ENCODE results near the gene RASAL1. TPM values are rescaled to one million over a fixed set of nuclear protein-coding genes. Genes with fewer than 3 reads are reported as not detected.

RASAL1 gene
- total and polyA plus RNA-seq, 2 experiments from 2014 or later = 2.7 to 8.2 TPM

DNA sequence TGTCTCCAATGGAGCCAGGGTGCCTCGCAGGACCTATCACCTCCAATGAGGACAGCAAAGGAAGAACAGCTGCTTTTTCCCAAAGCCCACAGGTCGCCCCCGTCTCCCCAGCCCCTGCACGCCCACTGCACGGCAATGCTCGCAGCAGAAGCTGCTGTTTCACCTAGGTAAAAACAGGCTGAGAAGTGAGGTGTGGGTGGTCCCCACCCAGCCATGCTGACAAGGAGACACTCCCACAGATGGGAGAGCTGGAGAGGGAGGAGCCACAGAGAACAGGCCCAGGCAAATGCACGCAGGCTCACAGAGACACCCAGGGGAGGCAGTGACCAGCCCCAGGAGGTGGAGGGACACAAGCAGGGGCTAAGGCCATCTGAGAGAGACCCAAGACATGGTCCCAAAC, 24.4 kb upstream of the RASAL1 start:
- Histone ChIP-seq H3K4me2 (no peak overlapping the region), H3K27ac (ENCODE audit: low read depth) (no peak overlapping the region), H3K79me2 (replicated peaks; ENCODE audit: insufficient read depth) (no peaks in the 10 kb centered on the region), H3F3A (replicated peaks; ENCODE audit: low read depth) (peaks cover 11% of the 10 kb centered on the region; the same call in 1 of the 2 replicates), H3K9me2 (ENCODE audit: insufficient read depth) (no peaks in the 10 kb centered on the region), H2AFZ (no peak overlapping the region), H3K36me3 (ENCODE audit: insufficient read depth) (peaks cover 2% of the 10 kb centered on the region; the same call in 1 of the 2 replicates), H3K4me3 (no peak overlapping the region), H3K27me3 (ENCODE audit: insufficient read depth) (no peaks in the 10 kb centered on the region), H3K4me1 (ENCODE audit: insufficient read depth) (peaks cover 9% of the 10 kb centered on the region; the same call in 1 of the 2 replicates), H4K20me1 (replicated peaks; ENCODE audit: insufficient read depth) (peaks cover 12% of the 10 kb centered on the region; the same call in 1 of the 2 replicates)
- peaks cover 3% of the 10 kb centered on the region; the same call in 1 of the 3 replicates for H3K9me3 Mint-ChIP-seq
- ATAC-seq (no peak), DNase-seq (ENCODE audit: low spot score) (no peak)
- H3K27ac Mint-ChIP-seq = no peak overlapping the region
- H3K4me1 Mint-ChIP-seq = peaks cover 25% of the 10 kb centered on the region
- H3K27me3 Mint-ChIP-seq (ENCODE audit: insufficient read depth, low read depth, poor library complexity) = peaks cover 27% of the 10 kb centered on the region
- peaks cover 65% of the 10 kb centered on the region for H3K36me3 Mint-ChIP-seq (ENCODE audit: low read depth)
- no peak overlapping the region for H3K4me3 Mint-ChIP-seq
- TF ChIP-seq STAT1 (IDR thresholded peaks at IDR 0.05; ENCODE audit: unreplicated experiment) (no peak), JUNB (IDR thresholded peaks at IDR 0.05; ENCODE audit: unreplicated experiment) (no peak), EZH2 (IDR thresholded peaks at IDR 0.05; ENCODE audit: low read depth, unreplicated experiment) (no peak), ZNF331 (CRISPR knock-in tag; IDR thresholded peaks at IDR 0.05; ENCODE audit: low read depth) (no peak), POLR2AphosphoS5 (IDR thresholded peaks at IDR 0.05; ENCODE audit: low read depth) (no peak), ZNF114 (CRISPR knock-in tag; IDR thresholded peaks at IDR 0.05) (no peak), CREB1 (CRISPR knock-in tag; IDR thresholded peaks at IDR 0.05; ENCODE audit: low read depth) (no peak), NANOG (IDR thresholded peaks at IDR 0.05; ENCODE audit: borderline replicate concordance) (no peak), EZH2phosphoT487 (IDR thresholded peaks at IDR 0.05; ENCODE audit: unreplicated experiment) (no peak)
- TF ChIP-seq, protein P1, sequence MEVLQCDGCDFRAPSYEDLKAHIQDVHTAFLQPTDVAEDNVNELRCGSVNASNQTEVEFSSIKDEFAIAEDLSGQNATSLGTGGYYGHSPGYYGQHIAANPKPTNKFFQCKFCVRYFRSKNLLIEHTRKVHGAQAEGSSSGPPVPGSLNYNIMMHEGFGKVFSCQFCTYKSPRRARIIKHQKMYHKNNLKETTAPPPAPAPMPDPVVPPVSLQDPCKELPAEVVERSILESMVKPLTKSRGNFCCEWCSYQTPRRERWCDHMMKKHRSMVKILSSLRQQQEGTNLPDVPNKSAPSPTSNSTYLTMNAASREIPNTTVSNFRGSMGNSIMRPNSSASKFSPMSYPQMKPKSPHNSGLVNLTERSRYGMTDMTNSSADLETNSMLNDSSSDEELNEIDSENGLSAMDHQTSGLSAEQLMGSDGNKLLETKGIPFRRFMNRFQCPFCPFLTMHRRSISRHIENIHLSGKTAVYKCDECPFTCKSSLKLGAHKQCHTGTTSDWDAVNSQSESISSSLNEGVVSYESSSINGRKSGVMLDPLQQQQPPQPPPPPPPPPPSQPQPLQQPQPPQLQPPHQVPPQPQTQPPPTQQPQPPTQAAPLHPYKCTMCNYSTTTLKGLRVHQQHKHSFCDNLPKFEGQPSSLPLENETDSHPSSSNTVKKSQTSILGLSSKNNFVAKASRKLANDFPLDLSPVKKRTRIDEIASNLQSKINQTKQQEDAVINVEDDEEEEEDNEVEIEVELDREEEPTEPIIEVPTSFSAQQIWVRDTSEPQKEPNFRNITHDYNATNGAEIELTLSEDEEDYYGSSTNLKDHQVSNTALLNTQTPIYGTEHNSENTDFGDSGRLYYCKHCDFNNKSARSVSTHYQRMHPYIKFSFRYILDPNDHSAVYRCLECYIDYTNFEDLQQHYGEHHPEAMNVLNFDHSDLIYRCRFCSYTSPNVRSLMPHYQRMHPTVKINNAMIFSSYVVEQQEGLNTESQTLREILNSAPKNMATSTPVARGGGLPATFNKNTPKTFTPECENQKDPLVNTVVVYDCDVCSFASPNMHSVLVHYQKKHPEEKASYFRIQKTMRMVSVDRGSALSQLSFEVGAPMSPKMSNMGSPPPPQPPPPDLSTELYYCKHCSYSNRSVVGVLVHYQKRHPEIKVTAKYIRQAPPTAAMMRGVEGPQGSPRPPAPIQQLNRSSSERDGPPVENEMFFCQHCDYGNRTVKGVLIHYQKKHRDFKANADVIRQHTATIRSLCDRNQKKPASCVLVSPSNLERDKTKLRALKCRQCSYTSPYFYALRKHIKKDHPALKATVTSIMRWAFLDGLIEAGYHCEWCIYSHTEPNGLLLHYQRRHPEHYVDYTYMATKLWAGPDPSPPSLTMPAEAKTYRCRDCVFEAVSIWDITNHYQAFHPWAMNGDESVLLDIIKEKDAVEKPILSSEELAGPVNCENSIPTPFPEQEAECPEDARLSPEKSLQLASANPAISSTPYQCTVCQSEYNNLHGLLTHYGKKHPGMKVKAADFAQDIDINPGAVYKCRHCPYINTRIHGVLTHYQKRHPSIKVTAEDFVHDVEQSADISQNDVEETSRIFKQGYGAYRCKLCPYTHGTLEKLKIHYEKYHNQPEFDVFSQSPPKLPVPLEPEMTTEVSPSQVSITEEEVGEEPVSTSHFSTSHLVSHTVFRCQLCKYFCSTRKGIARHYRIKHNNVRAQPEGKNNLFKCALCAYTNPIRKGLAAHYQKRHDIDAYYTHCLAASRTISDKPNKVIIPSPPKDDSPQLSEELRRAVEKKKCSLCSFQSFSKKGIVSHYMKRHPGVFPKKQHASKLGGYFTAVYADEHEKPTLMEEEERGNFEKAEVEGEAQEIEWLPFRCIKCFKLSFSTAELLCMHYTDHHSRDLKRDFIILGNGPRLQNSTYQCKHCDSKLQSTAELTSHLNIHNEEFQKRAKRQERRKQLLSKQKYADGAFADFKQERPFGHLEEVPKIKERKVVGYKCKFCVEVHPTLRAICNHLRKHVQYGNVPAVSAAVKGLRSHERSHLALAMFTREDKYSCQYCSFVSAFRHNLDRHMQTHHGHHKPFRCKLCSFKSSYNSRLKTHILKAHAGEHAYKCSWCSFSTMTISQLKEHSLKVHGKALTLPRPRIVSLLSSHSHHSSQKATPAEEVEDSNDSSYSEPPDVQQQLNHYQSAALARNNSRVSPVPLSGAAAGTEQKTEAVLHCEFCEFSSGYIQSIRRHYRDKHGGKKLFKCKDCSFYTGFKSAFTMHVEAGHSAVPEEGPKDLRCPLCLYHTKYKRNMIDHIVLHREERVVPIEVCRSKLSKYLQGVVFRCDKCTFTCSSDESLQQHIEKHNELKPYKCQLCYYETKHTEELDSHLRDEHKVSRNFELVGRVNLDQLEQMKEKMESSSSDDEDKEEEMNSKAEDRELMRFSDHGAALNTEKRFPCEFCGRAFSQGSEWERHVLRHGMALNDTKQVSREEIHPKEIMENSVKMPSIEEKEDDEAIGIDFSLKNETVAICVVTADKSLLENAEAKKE (CRISPR knock-in tag; IDR thresholded peaks at IDR 0.05) = no peak
- TF ChIP-seq, protein P2, sequence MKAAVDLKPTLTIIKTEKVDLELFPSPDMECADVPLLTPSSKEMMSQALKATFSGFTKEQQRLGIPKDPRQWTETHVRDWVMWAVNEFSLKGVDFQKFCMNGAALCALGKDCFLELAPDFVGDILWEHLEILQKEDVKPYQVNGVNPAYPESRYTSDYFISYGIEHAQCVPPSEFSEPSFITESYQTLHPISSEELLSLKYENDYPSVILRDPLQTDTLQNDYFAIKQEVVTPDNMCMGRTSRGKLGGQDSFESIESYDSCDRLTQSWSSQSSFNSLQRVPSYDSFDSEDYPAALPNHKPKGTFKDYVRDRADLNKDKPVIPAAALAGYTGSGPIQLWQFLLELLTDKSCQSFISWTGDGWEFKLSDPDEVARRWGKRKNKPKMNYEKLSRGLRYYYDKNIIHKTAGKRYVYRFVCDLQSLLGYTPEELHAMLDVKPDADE (IDR thresholded peaks at IDR 0.05) = no peak
- TF ChIP-seq, protein P3, sequence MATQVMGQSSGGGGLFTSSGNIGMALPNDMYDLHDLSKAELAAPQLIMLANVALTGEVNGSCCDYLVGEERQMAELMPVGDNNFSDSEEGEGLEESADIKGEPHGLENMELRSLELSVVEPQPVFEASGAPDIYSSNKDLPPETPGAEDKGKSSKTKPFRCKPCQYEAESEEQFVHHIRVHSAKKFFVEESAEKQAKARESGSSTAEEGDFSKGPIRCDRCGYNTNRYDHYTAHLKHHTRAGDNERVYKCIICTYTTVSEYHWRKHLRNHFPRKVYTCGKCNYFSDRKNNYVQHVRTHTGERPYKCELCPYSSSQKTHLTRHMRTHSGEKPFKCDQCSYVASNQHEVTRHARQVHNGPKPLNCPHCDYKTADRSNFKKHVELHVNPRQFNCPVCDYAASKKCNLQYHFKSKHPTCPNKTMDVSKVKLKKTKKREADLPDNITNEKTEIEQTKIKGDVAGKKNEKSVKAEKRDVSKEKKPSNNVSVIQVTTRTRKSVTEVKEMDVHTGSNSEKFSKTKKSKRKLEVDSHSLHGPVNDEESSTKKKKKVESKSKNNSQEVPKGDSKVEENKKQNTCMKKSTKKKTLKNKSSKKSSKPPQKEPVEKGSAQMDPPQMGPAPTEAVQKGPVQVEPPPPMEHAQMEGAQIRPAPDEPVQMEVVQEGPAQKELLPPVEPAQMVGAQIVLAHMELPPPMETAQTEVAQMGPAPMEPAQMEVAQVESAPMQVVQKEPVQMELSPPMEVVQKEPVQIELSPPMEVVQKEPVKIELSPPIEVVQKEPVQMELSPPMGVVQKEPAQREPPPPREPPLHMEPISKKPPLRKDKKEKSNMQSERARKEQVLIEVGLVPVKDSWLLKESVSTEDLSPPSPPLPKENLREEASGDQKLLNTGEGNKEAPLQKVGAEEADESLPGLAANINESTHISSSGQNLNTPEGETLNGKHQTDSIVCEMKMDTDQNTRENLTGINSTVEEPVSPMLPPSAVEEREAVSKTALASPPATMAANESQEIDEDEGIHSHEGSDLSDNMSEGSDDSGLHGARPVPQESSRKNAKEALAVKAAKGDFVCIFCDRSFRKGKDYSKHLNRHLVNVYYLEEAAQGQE (IDR thresholded peaks at IDR 0.05; ENCODE audit: unreplicated experiment) = no peak
- TF ChIP-seq, protein P4, sequence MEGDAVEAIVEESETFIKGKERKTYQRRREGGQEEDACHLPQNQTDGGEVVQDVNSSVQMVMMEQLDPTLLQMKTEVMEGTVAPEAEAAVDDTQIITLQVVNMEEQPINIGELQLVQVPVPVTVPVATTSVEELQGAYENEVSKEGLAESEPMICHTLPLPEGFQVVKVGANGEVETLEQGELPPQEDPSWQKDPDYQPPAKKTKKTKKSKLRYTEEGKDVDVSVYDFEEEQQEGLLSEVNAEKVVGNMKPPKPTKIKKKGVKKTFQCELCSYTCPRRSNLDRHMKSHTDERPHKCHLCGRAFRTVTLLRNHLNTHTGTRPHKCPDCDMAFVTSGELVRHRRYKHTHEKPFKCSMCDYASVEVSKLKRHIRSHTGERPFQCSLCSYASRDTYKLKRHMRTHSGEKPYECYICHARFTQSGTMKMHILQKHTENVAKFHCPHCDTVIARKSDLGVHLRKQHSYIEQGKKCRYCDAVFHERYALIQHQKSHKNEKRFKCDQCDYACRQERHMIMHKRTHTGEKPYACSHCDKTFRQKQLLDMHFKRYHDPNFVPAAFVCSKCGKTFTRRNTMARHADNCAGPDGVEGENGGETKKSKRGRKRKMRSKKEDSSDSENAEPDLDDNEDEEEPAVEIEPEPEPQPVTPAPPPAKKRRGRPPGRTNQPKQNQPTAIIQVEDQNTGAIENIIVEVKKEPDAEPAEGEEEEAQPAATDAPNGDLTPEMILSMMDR (conservative IDR thresholded peaks at IDR 0.05; ENCODE audit: low read depth in 2 of 2) = no peak

All from GM23338 (cell line).